ENCODE data around the gene TRAP1.

TRAP1 gene

GRCh38 chr16:3734758-3735221 lies 17.5 kb upstream of the TRAP1 start:
- Histone ChIP-seq H3K9me3 (ENCODE audit: low read length) (no peaks in the 10 kb centered on the region), H3K4me2 (ENCODE audit: low read length) (no peak overlapping the region), H4K20me1 (ENCODE audit: insufficient read depth, low read length) (no peaks in the 10 kb centered on the region), H3K9ac (ENCODE audit: low read length) (no peak overlapping the region), H3K27ac (ENCODE audit: low read depth, low read length, poor library complexity, severe bottlenecking) (no peak overlapping the region), H3F3A (ENCODE audit: insufficient read depth, low read length) (no peaks in the 10 kb centered on the region), H3K27me3 (ENCODE audit: insufficient read depth, low read length) (no peaks in the 10 kb centered on the region), H3K79me2 (ENCODE audit: insufficient read depth, low read length) (no peaks in the 10 kb centered on the region), H3K36me3 (ENCODE audit: insufficient read depth, low read length) (peaks cover 84% of the 10 kb centered on the region), H3K4me1 (ENCODE audit: insufficient read depth, low read length, severe bottlenecking) (no peaks in the 10 kb centered on the region), H3K9me2 (ENCODE audit: low read depth, low read length) (no peaks in the 10 kb centered on the region), H3K4me3 (ENCODE audit: low read depth, low read length, poor library complexity, severe bottlenecking) (no peak overlapping the region), H2AFZ (ENCODE audit: low read length) (no peak overlapping the region)
- TF ChIP-seq CTCF (IDR thresholded peaks at IDR 0.05; ENCODE audit: low read length) (no peak), EZH2 (IDR thresholded peaks at IDR 0.05; ENCODE audit: borderline replicate concordance, low read length) (no peak)

- H4K20me1 ChIP-seq (ENCODE audit: insufficient read depth, low read length) = no peaks in the 10 kb centered on the region
- no peaks in the 10 kb centered on the region for H3F3A ChIP-seq (ENCODE audit: insufficient read depth, low read length)
- H3K9me2 ChIP-seq (ENCODE audit: low read depth, low read length) = no peaks in the 10 kb centered on the region
- no peaks in the 10 kb centered on the region for H3K4me1 ChIP-seq (ENCODE audit: insufficient read depth, low read length, severe bottlenecking)
- no peak overlapping the region for H2AFZ ChIP-seq (ENCODE audit: low read length)
- H3K27me3 ChIP-seq (ENCODE audit: insufficient read depth, low read length) = no peaks in the 10 kb centered on the region
- peaks cover 84% of the 10 kb centered on the region for H3K36me3 ChIP-seq (ENCODE audit: insufficient read depth, low read length)
- H3K27ac ChIP-seq (ENCODE audit: low read depth, low read length, poor library complexity, severe bottlenecking) = no peak overlapping the region
- H3K79me2 ChIP-seq (ENCODE audit: insufficient read depth, low read length) = no peaks in the 10 kb centered on the region
- no peaks in the 10 kb centered on the region for H3K9me3 ChIP-seq (ENCODE audit: low read length)
- TF ChIP-seq CTCF (IDR thresholded peaks at IDR 0.05; ENCODE audit: low read length) = no peak
- no peak for TF ChIP-seq EZH2 (IDR thresholded peaks at IDR 0.05; ENCODE audit: borderline replicate concordance, low read length)
- H3K4me3 ChIP-seq (ENCODE audit: low read depth, low read length, poor library complexity, severe bottlenecking) = no peak overlapping the region
- no peak overlapping the region for H3K4me2 ChIP-seq (ENCODE audit: low read length)
- H3K9ac ChIP-seq (ENCODE audit: low read length) = no peak overlapping the region
Observed at GRCh38 chr16:3734084-3734757, 16.9 kb upstream of the TRAP1 start.

GRCh38 chr16:3732171-3732570 lies 14.8 kb upstream of the TRAP1 start:
- Histone ChIP-seq H3K79me2 (ENCODE audit: insufficient read depth, low read length) (no peaks in the 10 kb centered on the region), H3K9me3 (ENCODE audit: low read length) (no peaks in the 10 kb centered on the region), H3K27me3 (ENCODE audit: insufficient read depth, low read length) (no peaks in the 10 kb centered on the region), H3K4me2 (ENCODE audit: low read length) (no peak overlapping the region), H3K9me2 (ENCODE audit: low read depth, low read length) (no peaks in the 10 kb centered on the region), H3F3A (ENCODE audit: insufficient read depth, low read length) (no peaks in the 10 kb centered on the region), H3K36me3 (ENCODE audit: insufficient read depth, low read length) (peaks cover 79% of the 10 kb centered on the region), H3K27ac (ENCODE audit: low read depth, low read length, poor library complexity, severe bottlenecking) (no peak overlapping the region), H3K4me3 (ENCODE audit: low read depth, low read length, poor library complexity, severe bottlenecking) (no peak overlapping the region), H3K9ac (ENCODE audit: low read length) (no peak overlapping the region), H2AFZ (ENCODE audit: low read length) (no peak overlapping the region), H3K4me1 (ENCODE audit: insufficient read depth, low read length, severe bottlenecking) (no peaks in the 10 kb centered on the region), H4K20me1 (ENCODE audit: insufficient read depth, low read length) (no peaks in the 10 kb centered on the region)
- TF ChIP-seq EZH2 (IDR thresholded peaks at IDR 0.05; ENCODE audit: borderline replicate concordance, low read length) = no peak
- no peak for TF ChIP-seq CTCF (IDR thresholded peaks at IDR 0.05; ENCODE audit: low read length)

All from OCI-LY1 (cell line).